Keratinocyte (primary cell): ENCODE measurements around the gene SEMA3C. TPM values are rescaled to one million over a fixed set of nuclear protein-coding genes. Genes with fewer than 3 reads are reported as not detected.

Source experiments
- DNase-seq: peaks from one replicate; pipeline ENCODE4 v3.0.0-alpha.2; 2011; ENCODE audit warnings: low read depth, missing footprints, low spot score
- FAIRE-seq: peaks from 2 replicates; lab custom pipeline; 2011; peaks lifted over from hg19 to GRCh38; lab: Jason Lieb, UNC
- H2AFZ ChIP-seq: 2 replicates; pipeline ENCODE4 v1.6.0; 2012; ENCODE audit warnings: low read length, control low read depth, inconsistent platforms; ENCODE audit not compliant: control insufficient read depth
- H3K27ac ChIP-seq: 2 replicates; pipeline ENCODE4 v1.5.1; 2011; ENCODE audit warnings: low read length; ENCODE audit not compliant: control insufficient read depth, insufficient read depth
- H3K27me3 ChIP-seq: 3 replicates; pipeline ENCODE4 v1.6.0; 2011; ENCODE audit warnings: low read length; ENCODE audit not compliant: control insufficient read depth, insufficient read depth; ENCODE audit errors: extremely low read depth
- H3K36me3 ChIP-seq, 2 experiments: 2 replicates in 1 of 2; 3 replicates in 1 of 2; pipeline ENCODE4 v1.5.1; 2011; ENCODE audit warnings: low read length in 2 of 2, mild to moderate bottlenecking in 1 of 2; ENCODE audit not compliant: control insufficient read depth in 2 of 2, insufficient read depth in 2 of 2; ENCODE audit errors: extremely low read depth in 1 of 2
- H3K4me1 ChIP-seq: 3 replicates; pipeline ENCODE4 v1.5.1; 2011; ENCODE audit warnings: low read length; ENCODE audit not compliant: control insufficient read depth, insufficient read depth; ENCODE audit errors: extremely low read depth
- H3K4me2 ChIP-seq: 3 replicates; pipeline ENCODE4 v1.6.0; 2011; ENCODE audit warnings: low read depth, low read length; ENCODE audit not compliant: control insufficient read depth, insufficient read depth; ENCODE audit errors: extremely low read depth
- H3K4me3 ChIP-seq, 3 experiments: fragments of 200-600 bp in 1 of 3; sonication (generic) in 1 of 3; 2 replicates in 2 of 3; 3 replicates in 1 of 3; pipeline ENCODE4 v1.5.1; 2011 to 2016; ENCODE audit warnings: low read length in 3 of 3, mild to moderate bottlenecking in 3 of 3, control low read depth in 2 of 3, inconsistent platforms in 1 of 3, low read depth in 1 of 3, mixed read lengths in 1 of 3, mixed run types in 1 of 3, moderate library complexity in 1 of 3; ENCODE audit not compliant: control insufficient read depth in 2 of 3, insufficient read depth in 2 of 3; ENCODE audit errors: extremely low read depth in 1 of 3
- H3K79me2 ChIP-seq: 2 replicates; pipeline ENCODE4 v1.6.0; 2012; ENCODE audit warnings: low read length; ENCODE audit not compliant: control insufficient read depth, insufficient read depth
- H3K9ac ChIP-seq: 3 replicates; pipeline ENCODE4 v1.6.0; 2011; ENCODE audit warnings: low read length; ENCODE audit not compliant: control insufficient read depth, insufficient read depth; ENCODE audit errors: extremely low read depth
- H3K9me1 ChIP-seq: 3 replicates; pipeline ENCODE4 v1.6.0; 2011; ENCODE audit warnings: low read length; ENCODE audit not compliant: control insufficient read depth, insufficient read depth; ENCODE audit errors: extremely low read depth
- H3K9me3 ChIP-seq: 2 replicates; pipeline ENCODE4 v1.5.1; 2012; ENCODE audit warnings: low read depth, low read length; ENCODE audit not compliant: control insufficient read depth
- H4K20me1 ChIP-seq: 3 replicates; pipeline ENCODE4 v1.6.0; 2011; ENCODE audit warnings: low read length; ENCODE audit not compliant: control insufficient read depth, insufficient read depth; ENCODE audit errors: extremely low read depth
- CTCF ChIP-seq, 3 experiments: IDR thresholded peaks in 1 of 3; conservative IDR thresholded peaks in 1 of 3; optimal IDR thresholded peaks in 1 of 3; 2 replicates in 2 of 3; 3 replicates in 1 of 3; pipeline versions ENCODE3 to v1.5.1; 2011; ENCODE audit warnings: low read length in 3 of 3, mild to moderate bottlenecking in 3 of 3, moderate library complexity in 2 of 3, control low read depth in 1 of 3, inconsistent platforms in 1 of 3; ENCODE audit not compliant: insufficient read depth in 2 of 3; ENCODE audit errors: extremely low read depth in 1 of 3
- EZH2 ChIP-seq: IDR thresholded peaks from one replicate; pipeline ENCODE4 v1.6.1; 2012; ENCODE audit warnings: inconsistent platforms, mild to moderate bottlenecking, low read length, moderate library complexity
- dilution Hi-C: fragments of 300-500 bp; cut with MboI; formaldehyde crosslinking; loops from one replicate; pipeline ENCODE4 v1.7.0; 2020; ENCODE audit warnings: low sequenced_read_pairs; ENCODE audit not compliant: extremely low pct_ligation_motif_present
- polyA plus RNA-seq, 5 experiments: library from polyadenylated mRNA; depleted of rRNA in 3 of 5; stranded (reverse) in 3 of 5; stranded (forward) in 1 of 5; unstranded in 1 of 5; fragments of >200 nt; gene quantifications; 1 replicate in 1 of 5; 2 replicates in 3 of 5; 3 replicates in 1 of 5; pipeline versions ENCODE4 v1.2.1 to v1.2.3, GENCODE V29; 2011 to 2012; ENCODE audit warnings: missing spikeins in 2 of 5, low read depth in 1 of 5, low replicate concordance in 1 of 5

The SEMA3C gene
- polyA plus RNA-seq, 1 donor (not counting 4 experiments of a cell fraction or from before 2014, with no cell fraction given), result 142 TPM

- Histone ChIP-seq H3K4me3 (no peak overlapping the region), H3K9me3 (no peaks in the 10 kb centered on the region), H3K27ac (no peak overlapping the region), H3K4me2 (no peak overlapping the region), H3K79me2 (no peaks in the 10 kb centered on the region), H3K36me3 (peaks cover 10 to 20% of the 10 kb centered on the region in 2 experiments), H4K20me1 (no peaks in the 10 kb centered on the region), H3K9me1 (no peaks in the 10 kb centered on the region), H2AFZ (no peak overlapping the region), H3K4me1 (no peaks in the 10 kb centered on the region), H3K9ac (no peak overlapping the region), H3K27me3 (no peaks in the 10 kb centered on the region)
- no peak for FAIRE-seq
- no peak for TF ChIP-seq EZH2
- no peak for TF ChIP-seq CTCF (optimal IDR thresholded peaks at IDR 0.05 in 1 of 3, IDR thresholded peaks at IDR 0.05 in 1 of 3, conservative IDR thresholded peaks at IDR 0.05 in 1 of 3; ENCODE audit: extremely low read depth in 1 of 3, insufficient read depth in 2 of 3, low read length in 3 of 3)
- dilution Hi-C loops, result no loop called here
- no peak for DNase-seq
These were observed 154.7 kb downstream of the SEMA3C start for GRCh38 chr7:80764132-80764531.

- Histone ChIP-seq H3K9me1 (no peaks in the 10 kb centered on the region), H3K79me2 (no peaks in the 10 kb centered on the region), H3K9ac (no peak overlapping the region), H3K27ac (no peak overlapping the region), H2AFZ (no peak overlapping the region), H3K9me3 (no peaks in the 10 kb centered on the region), H3K4me2 (no peak overlapping the region), H3K4me3 (no peak overlapping the region), H3K4me1 (no peaks in the 10 kb centered on the region), H3K36me3 (peaks cover 10 to 20% of the 10 kb centered on the region in 2 experiments), H3K27me3 (no peaks in the 10 kb centered on the region), H4K20me1 (no peaks in the 10 kb centered on the region)
- no peak for TF ChIP-seq CTCF (optimal IDR thresholded peaks at IDR 0.05 in 1 of 3, IDR thresholded peaks at IDR 0.05 in 1 of 3, conservative IDR thresholded peaks at IDR 0.05 in 1 of 3; ENCODE audit: extremely low read depth in 1 of 3, insufficient read depth in 2 of 3, low read length in 3 of 3)
- TF ChIP-seq EZH2, result no peak
- no peak for FAIRE-seq
- DNase-seq, result no peak
- dilution Hi-C loops, result no loop called here
These were observed 155.1 kb downstream of the SEMA3C start for GRCh38 chr7:80763704-80764103.
